Progenitor cell of endocrine pancreas (in vitro differentiated cells): ENCODE measurements around the gene CPA1. TPM values are rescaled to one million over a fixed set of nuclear protein-coding genes. Genes with fewer than 3 reads are reported as not detected.

Source experiments
- DNase-seq: peaks from one replicate; pipeline ENCODE4 v3.0.0; 2021; ENCODE audit warnings: low spot score; ENCODE audit not compliant: unreplicated experiment
- H3K27ac Mint-ChIP-seq: 2 replicates; pipeline ENCODE4 v1.8.0; 2021; ENCODE audit warnings: mild to moderate bottlenecking, moderate library complexity, mixed read lengths
- H3K27me3 Mint-ChIP-seq: 2 replicates; pipeline ENCODE4 v1.8.0; 2021; ENCODE audit warnings: mixed read lengths
- H3K36me3 Mint-ChIP-seq: 2 replicates; pipeline ENCODE4 v1.8.0; 2022; ENCODE audit warnings: mixed read lengths; ENCODE audit not compliant: insufficient read depth
- H3K4me1 Mint-ChIP-seq: 2 replicates; pipeline ENCODE4 v1.8.0; 2021; ENCODE audit warnings: low read depth, mixed read lengths
- H3K4me3 Mint-ChIP-seq: 2 replicates; pipeline ENCODE4 v1.8.0; 2021; ENCODE audit warnings: low read depth, mild to moderate bottlenecking, moderate library complexity, mixed read lengths
- H3K9me3 Mint-ChIP-seq: 2 replicates; pipeline ENCODE4 v1.8.0; 2021; ENCODE audit warnings: low read depth, mixed read lengths
- CTCF ChIP-seq: fragments of 200-600 bp; sonication (generic); IDR thresholded peaks from one replicate; pipeline ENCODE4 v1.5.0; 2021; ENCODE audit warnings: antibody characterized with exemption, mild to moderate bottlenecking; ENCODE audit not compliant: unreplicated experiment
- total RNA-seq: library from RNA; stranded (reverse); gene quantifications from 2 replicates; pipeline ENCODE4 v1.2.1, GENCODE V29; 2021

CPA1 gene
- total RNA-seq, 1 donor from 2014 or later = 17.8 TPM

- no peak for TF ChIP-seq CTCF
- H3K4me1 Mint-ChIP-seq = peaks cover 3% of the 10 kb centered on the region
- H3K27me3 Mint-ChIP-seq = no peaks in the 10 kb centered on the region
- H3K27ac Mint-ChIP-seq = no peak overlapping the region
- no peaks in the 10 kb centered on the region for H3K36me3 Mint-ChIP-seq
- no peak overlapping the region for H3K4me3 Mint-ChIP-seq
- H3K9me3 Mint-ChIP-seq = peaks cover 2% of the 10 kb centered on the region
- DNase-seq = no peak
Measured at GRCh38 chr7:130338233-130338632, 42.1 kb upstream of the CPA1 start.

GRCh38 chr7:130341882-130342281, 38.4 kb upstream of the CPA1 start:
- Mint-ChIP-seq H3K4me3 (no peak overlapping the region), H3K27ac (no peak overlapping the region), H3K9me3 (peaks cover 2% of the 10 kb centered on the region), H3K36me3 (no peaks in the 10 kb centered on the region), H3K27me3 (no peaks in the 10 kb centered on the region), H3K4me1 (peaks cover 13% of the 10 kb centered on the region)
- no peak for TF ChIP-seq CTCF
- DNase-seq = no peak

GRCh38 chr7:130342701-130343380, 37.5 kb upstream of the CPA1 start:
- H3K36me3 Mint-ChIP-seq = no peaks in the 10 kb centered on the region
- H3K27ac Mint-ChIP-seq = no peak overlapping the region
- no peak for TF ChIP-seq CTCF
- no peak overlapping the region for H3K4me3 Mint-ChIP-seq
- no peaks in the 10 kb centered on the region for H3K27me3 Mint-ChIP-seq
- DNase-seq = no peak
- H3K4me1 Mint-ChIP-seq = peaks cover 13% of the 10 kb centered on the region
- H3K9me3 Mint-ChIP-seq = peaks cover 2% of the 10 kb centered on the region

- no peak for DNase-seq
- Mint-ChIP-seq H3K27me3 (no peaks in the 10 kb centered on the region), H3K27ac (peak within 1 kb of the TSS; percentile 19), H3K4me1 (peaks cover 13% of the 10 kb centered on the region), H3K4me3 (no peak within 1 kb of the TSS), H3K9me3 (peaks cover 2% of the 10 kb centered on the region), H3K36me3 (no peaks in the 10 kb centered on the region)
- TF ChIP-seq CTCF = no peak
Measured at GRCh38 chr7:130344271-130344866, 35.9 kb upstream of the CPA1 start, which contains the start of gene CPA5. Gene CPA5, plus strand, starts transcription at chr7:130344816. Its CDS starts 1,670 bp downstream, at chr7:130346486.

GRCh38 chr7:130345136-130345535, 35.2 kb upstream of the CPA1 start:
- Mint-ChIP-seq H3K4me1 (peaks cover 15% of the 10 kb centered on the region), H3K36me3 (no peaks in the 10 kb centered on the region), H3K4me3 (no peak overlapping the region), H3K27me3 (peaks cover 2% of the 10 kb centered on the region), H3K9me3 (peaks cover 2% of the 10 kb centered on the region), H3K27ac (peak overlapping the region; percentile 19)
- no peak for TF ChIP-seq CTCF
- no peak for DNase-seq
